Measurements from ENCODE around the gene CT45A10. TPM values are rescaled to one million over a fixed set of nuclear protein-coding genes. Genes with fewer than 3 reads are reported as not detected.

Gene CT45A10, protein sequence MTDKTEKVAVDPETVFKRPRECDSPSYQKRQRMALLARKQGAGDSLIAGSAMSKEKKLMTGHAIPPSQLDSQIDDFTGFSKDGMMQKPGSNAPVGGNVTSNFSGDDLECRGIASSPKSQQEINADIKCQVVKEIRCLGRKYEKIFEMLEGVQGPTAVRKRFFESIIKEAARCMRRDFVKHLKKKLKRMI
- total RNA-seq, result not detected in 2 replicates

GRCh38 chrX:135893294-135893817, at the start of gene CT45A10, which contains the start of gene SAGE1:
Gene CT45A10 (minus strand): TSS chrX:135893444. CDS start chrX:135885344, 8,100 bp downstream.
Gene SAGE1 (plus strand): TSS chrX:135893716. CDS start chrX:135896243, 2,527 bp downstream.

GRCh38 chrX:135871712-135872111, 21.5 kb downstream of the CT45A10 start, which contains the start of gene CT45A9:
Gene CT45A9 (minus strand): TSS chrX:135871812. CDS start chrX:135868061, 3,751 bp downstream.

GRCh38 chrX:135854438-135854837, 38.8 kb downstream of the CT45A10 start, which contains the start of gene CT45A8:
Gene CT45A8 (minus strand): TSS chrX:135854538. CDS start chrX:135850783, 3,755 bp downstream.

DNA sequence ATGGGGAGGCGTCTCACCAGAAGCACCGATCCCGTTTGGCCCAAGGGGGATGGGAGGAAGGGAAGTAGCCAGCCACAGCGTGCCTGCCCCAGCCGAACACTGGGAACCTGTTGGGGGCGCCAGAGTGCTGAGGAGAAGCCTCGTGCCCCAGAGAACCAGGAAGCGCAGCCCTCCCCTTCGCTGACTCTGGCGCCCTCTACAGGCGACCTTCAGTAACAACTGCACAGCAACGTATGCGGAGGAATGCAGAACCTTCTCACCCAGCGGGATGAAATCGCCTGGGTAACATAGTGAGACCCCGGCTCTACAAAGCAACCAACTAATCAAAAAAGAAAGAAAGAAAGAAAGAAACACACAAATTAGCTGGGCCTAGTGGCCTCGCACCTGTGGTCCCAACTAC, 56.1 kb downstream of the CT45A10 start, which contains the start of gene CT45A7:
Gene CT45A7, minus strand, starts transcription at position 101 of the 400 bp plus-strand sequence. CDS start 3,747 bp downstream, outside the sequence.

Other genes with a start within 250 kb of the CT45A10 start
- gene CT45A1, start 179.8 kb downstream of the CT45A10 start, total RNA-seq, result not detected in 2 replicates
- gene CT45A3, start 125.3 kb downstream of the CT45A10 start, total RNA-seq, result not detected in 2 replicates
- not detected in 2 replicates for gene CT45A5, start 107.9 kb downstream of the CT45A10 start, total RNA-seq
- gene CT45A6, start 90.7 kb downstream of the CT45A10 start, total RNA-seq, result not detected in 2 replicates
- not detected in 2 replicates for gene CT45A2, start 73.4 kb downstream of the CT45A10 start, total RNA-seq
- gene CT45A7, start 56.2 kb downstream of the CT45A10 start, total RNA-seq, result not detected in 2 replicates
- not detected in 2 replicates for gene CT45A8, start 38.9 kb downstream of the CT45A10 start, total RNA-seq
- gene CT45A9, start 21.6 kb downstream of the CT45A10 start, total RNA-seq, result not detected in 2 replicates
- not detected in 2 replicates for gene SAGE1, start 272 bp upstream of the CT45A10 start, total RNA-seq
- gene MMGT1, start 80.5 kb upstream of the CT45A10 start, total RNA-seq, result 14.6 and 19.9 TPM in 2 replicates
- gene SLC9A6, start 92.0 kb upstream of the CT45A10 start, total RNA-seq, result 22.8 and 26.6 TPM in 2 replicates

Measured in smooth muscle cell of the pulmonary artery (primary cell).